Medulla oblongata (tissue), 1 donor: ENCODE data around the gene PRR15L.

Experiments used
- DNase-seq: peaks from one replicate; pipeline ENCODE4 v3.0.0-alpha.2; 2015; ENCODE audit errors: extremely low spot score

PRR15L gene

GRCh38 chr17:47959825-47960655 is 2.4 kb upstream of the PRR15L start:
- DNase-seq, result no peak

GRCh38 chr17:47956791-47957590 is 692 bp downstream of the PRR15L start:
- DNase-seq, result no peak

GRCh38 chr17:47955497-47956461 is 1.9 kb downstream of the PRR15L start:
- no peak for DNase-seq

DNA sequence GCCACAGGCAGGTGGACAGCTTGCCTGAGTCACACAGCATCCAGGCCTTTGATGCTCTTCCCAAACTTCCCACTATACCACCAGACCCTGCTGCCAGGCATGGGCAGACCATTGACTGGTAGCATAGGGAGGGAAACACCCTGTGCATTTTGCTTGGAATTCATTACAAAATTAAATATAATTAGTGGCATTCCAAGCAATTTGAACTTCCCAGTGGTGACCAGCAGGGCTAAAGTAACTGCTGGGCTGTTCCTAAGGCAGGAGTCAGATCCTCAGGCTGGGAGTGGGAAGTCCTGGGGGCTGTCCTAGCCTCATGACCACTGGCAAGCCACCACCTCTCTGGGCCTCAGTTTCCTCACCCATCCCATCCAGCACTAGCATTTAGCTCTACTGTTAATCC is 3.8 kb downstream of the PRR15L start:
- no peak for DNase-seq

DNA sequence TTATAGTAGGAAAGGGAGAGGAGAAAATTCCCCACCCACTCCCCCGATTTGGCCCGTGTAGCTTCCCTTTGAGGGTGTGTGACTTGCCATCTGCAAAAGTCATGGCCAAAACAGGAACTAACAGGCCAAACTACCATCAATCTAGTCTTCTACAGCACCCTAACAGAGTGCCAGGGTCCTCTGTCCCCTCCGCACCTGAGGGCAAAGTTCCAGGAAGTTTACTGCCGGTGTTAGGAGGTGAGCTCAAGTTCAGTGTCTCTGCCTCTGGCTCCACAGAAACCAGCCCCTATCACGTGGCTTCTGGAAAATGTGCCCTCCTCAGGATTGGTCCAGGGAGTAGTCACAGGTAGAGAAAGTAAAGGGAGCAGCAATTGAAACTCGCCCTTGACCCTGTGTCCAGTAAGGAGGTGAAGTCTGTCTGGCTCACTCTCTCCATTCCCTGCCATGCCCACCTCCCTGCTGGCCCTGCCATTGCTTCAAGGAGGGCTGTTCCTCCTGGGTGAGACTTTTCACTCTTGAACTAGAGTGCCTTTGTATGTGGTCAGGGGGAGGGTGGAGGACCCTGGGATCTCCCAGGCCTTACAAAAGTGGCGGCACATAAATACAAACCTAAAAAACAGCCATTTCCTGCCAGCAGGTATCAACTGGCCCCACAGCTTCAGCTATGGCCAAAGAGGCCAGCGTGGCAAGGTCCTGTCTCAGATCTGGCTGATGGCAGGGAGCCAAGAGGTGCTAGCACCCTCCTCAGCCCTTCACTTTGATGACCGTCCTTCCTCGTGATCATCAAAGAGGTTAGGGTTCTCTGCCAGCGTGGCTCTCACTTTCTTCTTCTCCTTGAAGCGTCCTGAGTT is 5.3 kb downstream of the PRR15L start:
- DNase-seq, result no peak

DNA sequence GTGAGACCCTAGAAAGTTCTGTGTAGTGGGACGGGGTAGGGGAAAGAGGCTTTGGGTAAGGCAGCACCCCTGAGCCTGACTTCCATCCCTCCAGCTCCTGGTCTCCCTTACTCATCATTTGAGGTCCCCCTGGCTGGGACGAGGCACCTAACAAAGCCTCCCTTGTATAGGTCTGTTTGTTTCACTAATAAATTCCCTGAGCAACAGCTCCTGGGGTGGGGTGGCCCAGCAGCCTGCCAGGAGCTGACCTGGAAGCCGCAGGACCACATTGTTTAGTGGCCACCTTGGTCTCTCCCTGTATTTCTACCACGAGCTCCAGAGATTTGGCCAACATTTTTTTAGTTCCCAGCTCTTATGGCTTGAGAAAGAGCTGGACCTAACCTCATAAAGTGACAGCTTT is 7.2 kb downstream of the PRR15L start:
- DNase-seq, result no peak

DNA sequence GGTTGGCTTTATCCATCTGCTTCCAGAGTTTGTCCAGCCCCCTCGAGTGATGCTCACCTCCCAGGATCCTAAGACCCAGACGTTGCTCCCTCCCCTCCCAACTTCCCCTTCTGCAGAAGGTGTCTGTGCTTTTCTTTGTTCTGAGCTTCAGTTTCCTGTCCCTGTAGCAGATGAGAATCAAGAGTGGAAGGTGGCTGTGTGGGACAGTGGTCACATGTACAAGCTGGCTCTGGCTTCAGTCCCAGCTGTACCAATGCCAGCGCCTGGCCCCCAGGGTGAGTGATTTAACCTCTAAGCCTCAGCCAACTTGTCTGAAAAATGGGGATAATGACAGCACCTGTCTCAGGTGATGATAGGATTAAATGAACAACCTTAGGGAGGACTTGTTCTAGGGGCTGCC is 7.7 kb downstream of the PRR15L start:
- DNase-seq, result no peak

- peak; percentile 88 for DNase-seq
Observed at GRCh38 chr17:47949197-47949759, 8.4 kb downstream of the PRR15L start.

- DNase-seq, result no peak
Observed at GRCh38 chr17:47948706-47949196, 8.9 kb downstream of the PRR15L start.

- DNase-seq, result peak; percentile 74
Observed at GRCh38 chr17:47946929-47947397, 10.7 kb downstream of the PRR15L start.

DNA sequence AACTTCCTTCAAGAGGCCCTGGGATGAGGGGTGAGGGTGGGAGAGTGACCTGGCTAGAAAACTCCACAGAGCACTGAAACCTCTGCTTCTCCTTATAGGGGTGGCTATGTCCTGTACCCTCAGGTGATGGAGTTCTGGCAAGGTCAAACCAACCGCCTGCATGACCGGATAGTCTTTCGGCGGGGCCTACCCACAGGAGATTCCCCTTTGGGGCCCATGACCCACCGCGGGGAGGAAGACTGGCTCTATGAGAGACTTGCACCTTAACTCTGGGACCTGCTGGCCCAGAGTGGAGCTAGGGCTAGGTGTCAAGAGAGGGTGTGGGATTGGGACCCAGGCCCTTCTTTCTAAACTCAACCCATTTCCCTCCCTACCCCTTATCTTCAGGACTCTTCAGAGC is 11.2 kb downstream of the PRR15L start:
- DNase-seq, result no peak

- peak; percentile 41 for DNase-seq
Observed at GRCh38 chr17:47945529-47946508, 11.9 kb downstream of the PRR15L start.

DNA sequence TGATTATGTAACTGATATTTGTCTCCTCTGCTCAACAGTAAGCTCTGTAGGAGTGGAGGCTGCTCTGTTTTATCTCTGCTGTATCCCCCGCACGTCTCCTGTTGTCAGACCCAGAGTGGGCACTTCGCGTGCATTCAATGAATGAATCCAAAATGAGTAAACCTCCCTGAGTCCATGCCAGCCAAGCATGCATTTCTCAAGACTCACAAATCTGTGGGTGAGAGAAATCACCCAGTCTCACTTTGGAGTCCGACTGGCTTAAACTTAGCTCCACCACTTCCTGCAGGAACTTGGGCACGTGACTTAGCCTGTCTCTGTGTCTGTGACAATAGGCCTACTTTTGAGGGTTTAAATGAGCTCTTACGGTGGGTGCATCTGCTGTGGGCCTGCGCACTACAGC is 12.6 kb downstream of the PRR15L start:
- DNase-seq, result peak; percentile 63

- DNase-seq, result no peak
Observed at GRCh38 chr17:47942568-47942967, 15.1 kb downstream of the PRR15L start.

DNA sequence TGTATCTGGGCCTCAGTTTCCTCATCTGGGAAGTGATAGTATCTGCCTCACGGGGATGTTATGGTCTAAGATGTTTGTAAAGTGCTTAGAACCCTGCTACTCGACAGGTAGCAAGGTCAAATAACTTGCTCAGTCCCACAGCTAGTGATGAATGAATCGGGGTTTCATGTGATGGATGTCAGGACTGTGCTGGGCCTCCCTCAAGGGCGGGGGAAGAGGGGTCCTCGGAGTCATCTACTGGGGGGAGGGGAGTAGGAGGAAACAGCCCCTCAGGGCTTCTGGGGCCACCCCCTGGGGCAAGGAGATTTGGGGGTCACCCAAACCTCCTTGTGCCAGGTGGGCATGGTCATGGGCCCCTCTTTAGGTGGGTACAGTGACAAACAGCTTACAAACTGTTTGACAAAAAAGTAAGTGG is 15.6 kb downstream of the PRR15L start:
- DNase-seq, result no peak

DNA sequence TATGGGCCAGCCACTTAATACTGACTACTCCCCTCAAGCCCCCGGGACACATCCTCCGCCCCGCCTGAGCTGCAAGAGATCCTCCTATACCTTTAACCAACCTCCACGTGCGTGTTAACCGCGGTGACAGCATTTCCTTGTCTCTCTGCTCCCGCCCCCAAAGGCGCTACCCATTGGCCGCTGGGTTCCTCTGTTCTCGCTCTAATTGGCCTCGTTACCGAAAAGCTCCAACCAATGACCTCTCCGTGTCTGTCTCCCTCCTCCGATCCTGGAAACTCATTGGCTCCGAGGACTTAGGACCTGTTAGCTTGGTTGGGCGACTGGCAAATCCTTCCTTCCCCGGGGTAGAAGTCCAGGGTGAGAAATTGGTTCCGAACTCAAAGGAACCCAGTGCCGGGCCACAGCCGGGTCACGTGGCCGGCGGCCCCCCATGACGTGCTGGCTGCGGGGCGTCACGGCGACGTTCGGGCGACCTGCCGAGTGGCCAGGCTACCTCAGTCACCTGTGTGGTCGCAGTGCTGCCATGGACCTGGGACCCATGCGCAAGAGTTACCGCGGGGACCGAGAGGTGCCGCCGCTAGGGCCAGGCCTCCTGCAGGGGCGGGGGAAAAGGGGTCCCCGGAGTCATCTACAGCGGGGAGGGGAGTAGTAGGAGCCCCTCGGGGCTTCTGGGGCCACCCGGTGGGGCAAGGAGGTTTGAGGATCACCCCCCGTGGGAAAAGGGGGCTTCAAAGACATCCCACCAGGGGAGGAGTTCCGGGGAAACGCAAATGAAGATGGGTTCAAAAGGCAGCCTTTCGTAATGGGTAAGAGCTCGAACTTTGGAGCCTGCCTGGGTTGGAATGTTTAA is 16.2 kb downstream of the PRR15L start, which contains the start of gene PNPO:
PNPO (plus strand) TSS at position 326 of the 850 bp plus-strand sequence; CDS start at position 431, 105 bp downstream.
- DNase-seq, result peak; percentile 100

- DNase-seq, result no peak
Observed at GRCh38 chr17:47937941-47938340, 19.7 kb downstream of the PRR15L start.

GRCh38 chr17:47935961-47936360 is 21.7 kb downstream of the PRR15L start:
- DNase-seq, result no peak
